GM23248 (cell line): Measurements from ENCODE around the gene TNNI3K.

ENCODE experiments used
- EZH2 ChIP-seq: fragments of 200-600 bp; sonication (generic); IDR thresholded peaks from 2 replicates; pipeline ENCODE4 v1.6.1; 2018; ENCODE audit warnings: antibody characterized with exemption, mild to moderate bottlenecking; ENCODE audit not compliant: insufficient read depth, poor library complexity, severe bottlenecking
- EZH2phosphoT487 ChIP-seq: fragments of 200-600 bp; sonication (generic); IDR thresholded peaks from 2 replicates; pipeline ENCODE4 v1.6.1; 2018; ENCODE audit warnings: antibody characterized with exemption, moderate library complexity, mild to moderate bottlenecking, low read depth; ENCODE audit not compliant: insufficient read depth

DNA sequence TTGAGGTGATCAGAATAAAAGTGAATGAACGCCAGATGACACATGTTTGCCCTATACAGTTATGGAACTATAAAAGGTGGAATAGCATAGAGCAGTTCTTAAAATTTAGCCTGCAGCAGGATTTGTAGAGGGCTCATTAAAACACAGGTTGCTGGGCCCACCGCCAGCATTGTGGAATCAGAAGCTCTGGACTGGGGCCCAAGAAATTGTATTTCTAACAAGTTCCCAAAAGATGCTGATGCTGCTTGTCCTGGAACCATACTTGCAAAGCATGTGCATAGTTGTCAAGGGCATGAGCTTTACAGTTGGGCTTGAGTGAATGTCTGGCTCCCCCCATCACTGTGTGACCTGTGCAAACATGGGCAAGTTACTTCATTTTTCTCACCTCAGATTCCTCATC is 314.7 kb downstream of the TNNI3K start:
- no peak for TF ChIP-seq EZH2
- no peak for TF ChIP-seq EZH2phosphoT487
